ENCODE measurements around the gene RGMA.

The RGMA gene

GRCh38 chr15:93001156-93001555, 87.9 kb downstream of the RGMA start:
- no peak for DNase-seq

- no peak for DNase-seq
These were observed 91.2 kb downstream of the RGMA start for GRCh38 chr15:92997821-92998220.

- DNase-seq = no peak
These were observed 96.3 kb downstream of the RGMA start for GRCh38 chr15:92992720-92993119.

GRCh38 chr15:92990031-92990430, 99.0 kb downstream of the RGMA start:
- DNase-seq = no peak

GRCh38 chr15:92989470-92989869, 99.5 kb downstream of the RGMA start:
- DNase-seq = no peak
